Sigmoid colon (tissue), 3 donors: ENCODE data around the gene PFDN4.

Experiments used
- POLR2A ChIP-seq, 2 donors: fragments of 450-650 bp; IDR thresholded peaks; one replicate each; pipeline ENCODE4 v1.6.1; 2016; ENCODE audit warnings: antibody characterized with exemption in 2 of 2, mild to moderate bottlenecking in 2 of 2, moderate library complexity in 2 of 2
- TF ChIP-seq, protein P1 (sequence below), 4 experiments: fragments of 450-650 bp in 3 of 4; fragments of 200-600 bp in 1 of 4; IDR thresholded peaks; one replicate each; pipeline ENCODE4 v1.5.1; 2016 to 2019; ENCODE audit warnings: antibody characterized with exemption in 4 of 4, mild to moderate bottlenecking in 3 of 4, moderate library complexity in 2 of 4

GRCh38 chr20:54256202-54256601 is 48.3 kb downstream of the PFDN4 start:
- TF ChIP-seq, protein P1, sequence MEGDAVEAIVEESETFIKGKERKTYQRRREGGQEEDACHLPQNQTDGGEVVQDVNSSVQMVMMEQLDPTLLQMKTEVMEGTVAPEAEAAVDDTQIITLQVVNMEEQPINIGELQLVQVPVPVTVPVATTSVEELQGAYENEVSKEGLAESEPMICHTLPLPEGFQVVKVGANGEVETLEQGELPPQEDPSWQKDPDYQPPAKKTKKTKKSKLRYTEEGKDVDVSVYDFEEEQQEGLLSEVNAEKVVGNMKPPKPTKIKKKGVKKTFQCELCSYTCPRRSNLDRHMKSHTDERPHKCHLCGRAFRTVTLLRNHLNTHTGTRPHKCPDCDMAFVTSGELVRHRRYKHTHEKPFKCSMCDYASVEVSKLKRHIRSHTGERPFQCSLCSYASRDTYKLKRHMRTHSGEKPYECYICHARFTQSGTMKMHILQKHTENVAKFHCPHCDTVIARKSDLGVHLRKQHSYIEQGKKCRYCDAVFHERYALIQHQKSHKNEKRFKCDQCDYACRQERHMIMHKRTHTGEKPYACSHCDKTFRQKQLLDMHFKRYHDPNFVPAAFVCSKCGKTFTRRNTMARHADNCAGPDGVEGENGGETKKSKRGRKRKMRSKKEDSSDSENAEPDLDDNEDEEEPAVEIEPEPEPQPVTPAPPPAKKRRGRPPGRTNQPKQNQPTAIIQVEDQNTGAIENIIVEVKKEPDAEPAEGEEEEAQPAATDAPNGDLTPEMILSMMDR (IDR thresholded peaks at IDR 0.05), result no peak
- no peak for TF ChIP-seq POLR2A (IDR thresholded peaks at IDR 0.05)
